Retinal pigment epithelial cell (primary cell): Measurements from ENCODE around the gene ASPRV1.

Experiments
- DNase-seq: peaks from one replicate; pipeline ENCODE4 v3.0.0-alpha.2; 2010; ENCODE audit warnings: low read depth
- H3K4me3 ChIP-seq: 2 replicates; pipeline ENCODE4 v1.5.1; 2011; ENCODE audit warnings: mild to moderate bottlenecking, low read length, control low read depth, moderate library complexity
- CTCF ChIP-seq: conservative IDR thresholded peaks from 2 replicates; pipeline ENCODE4 v1.5.1; 2011; ENCODE audit warnings: low read depth, low read length, control low read depth, inconsistent platforms

The ASPRV1 gene

DNA sequence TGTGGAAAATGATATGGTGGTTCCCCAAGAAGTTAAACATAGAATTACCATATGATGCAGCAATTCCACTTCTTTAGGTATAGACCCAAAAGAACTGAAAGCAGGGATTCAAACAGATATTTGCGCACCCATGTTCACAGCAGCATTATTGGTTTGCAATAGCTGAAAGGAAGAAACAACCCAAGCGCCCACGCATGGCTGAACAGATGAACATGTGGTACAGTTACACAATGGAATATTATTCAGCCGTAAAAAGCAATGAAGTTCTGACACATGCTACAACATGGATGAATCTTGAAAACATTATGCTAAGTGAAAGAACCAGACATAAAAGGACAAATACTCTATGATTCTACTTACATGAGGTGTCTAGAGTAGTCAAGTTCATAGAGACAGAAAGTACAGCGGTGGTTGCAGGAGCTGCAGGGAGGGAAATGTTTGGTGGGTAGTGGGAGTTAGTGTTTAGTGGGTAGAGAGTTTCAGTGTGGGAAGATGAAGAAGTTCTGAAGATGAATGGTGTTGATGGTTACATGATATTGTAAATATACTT, 26.7 kb upstream of the ASPRV1 start:
- no peak overlapping the region for H3K4me3 ChIP-seq
- no peak for TF ChIP-seq CTCF
- DNase-seq: no peak

- H3K4me3 ChIP-seq: no peak overlapping the region
- DNase-seq: no peak
- TF ChIP-seq CTCF: no peak
Observed at GRCh38 chr2:69986691-69987090, 25.3 kb upstream of the ASPRV1 start.

GRCh38 chr2:69985688-69986087, 24.3 kb upstream of the ASPRV1 start:
- no peak for DNase-seq
- no peak overlapping the region for H3K4me3 ChIP-seq
- no peak for TF ChIP-seq CTCF

GRCh38 chr2:69985216-69985615, 23.8 kb upstream of the ASPRV1 start:
- no peak overlapping the region for H3K4me3 ChIP-seq
- TF ChIP-seq CTCF: no peak
- no peak for DNase-seq

- no peak overlapping the region for H3K4me3 ChIP-seq
- TF ChIP-seq CTCF: no peak
- no peak for DNase-seq
Observed at GRCh38 chr2:69983392-69983966, 22.0 kb upstream of the ASPRV1 start.

DNA sequence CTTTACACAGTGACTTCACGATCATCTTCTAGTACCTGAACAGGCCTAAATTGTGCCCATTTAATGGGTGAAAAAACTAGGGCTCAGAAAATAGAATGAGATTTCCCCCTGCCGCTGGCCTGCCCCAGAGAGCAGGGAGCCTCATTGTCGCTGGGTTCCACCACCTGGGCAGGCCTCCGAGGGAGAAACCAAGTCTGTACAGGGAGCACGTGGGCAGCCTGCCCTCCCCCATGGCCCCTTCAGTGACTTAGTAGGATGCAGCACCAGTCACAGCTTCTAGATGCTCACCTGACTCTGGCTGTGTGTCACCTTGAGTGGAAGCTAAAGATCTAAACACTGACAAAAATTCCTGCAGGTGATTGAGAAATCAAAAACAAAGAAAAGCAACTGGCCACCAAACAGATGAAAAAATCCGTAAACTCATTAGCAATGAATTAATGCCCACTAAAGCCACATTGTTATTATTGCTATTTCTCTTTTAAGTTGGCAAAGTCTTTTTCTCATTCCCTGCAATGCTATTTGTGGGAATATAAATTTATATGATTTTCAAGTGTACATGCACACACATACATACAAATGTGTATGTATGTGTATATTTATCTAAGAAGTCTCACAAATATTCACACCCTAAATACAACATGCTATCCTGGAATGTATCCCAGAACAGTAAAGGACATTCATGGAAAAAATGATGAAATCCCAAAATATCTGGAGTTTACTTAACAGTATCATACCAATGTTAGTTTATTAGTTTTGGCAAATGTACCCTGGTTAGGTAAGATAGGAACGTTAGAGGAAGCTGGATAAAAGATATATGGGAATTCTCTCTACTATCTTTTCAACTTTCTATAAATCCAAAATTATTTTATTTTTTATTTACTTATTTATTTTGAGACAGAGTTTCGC, 18.7 kb upstream of the ASPRV1 start:
- no peak overlapping the region for H3K4me3 ChIP-seq
- no peak for TF ChIP-seq CTCF
- no peak for DNase-seq
